NCI-H146 treated with DMSO at 0.1 percent for 48 hours (cell line): ENCODE data around the gene EXOC3L1.

Source experiments
- DNase-seq: peaks from one replicate; lab custom pipeline; 2025; ENCODE audit not compliant: unreplicated experiment; lab: John Stamatoyannopoulos, UW

The EXOC3L1 gene

GRCh38 chr16:67165121-67166078 is 24.5 kb downstream of the EXOC3L1 start:
- DNase-seq = no peak

DNA sequence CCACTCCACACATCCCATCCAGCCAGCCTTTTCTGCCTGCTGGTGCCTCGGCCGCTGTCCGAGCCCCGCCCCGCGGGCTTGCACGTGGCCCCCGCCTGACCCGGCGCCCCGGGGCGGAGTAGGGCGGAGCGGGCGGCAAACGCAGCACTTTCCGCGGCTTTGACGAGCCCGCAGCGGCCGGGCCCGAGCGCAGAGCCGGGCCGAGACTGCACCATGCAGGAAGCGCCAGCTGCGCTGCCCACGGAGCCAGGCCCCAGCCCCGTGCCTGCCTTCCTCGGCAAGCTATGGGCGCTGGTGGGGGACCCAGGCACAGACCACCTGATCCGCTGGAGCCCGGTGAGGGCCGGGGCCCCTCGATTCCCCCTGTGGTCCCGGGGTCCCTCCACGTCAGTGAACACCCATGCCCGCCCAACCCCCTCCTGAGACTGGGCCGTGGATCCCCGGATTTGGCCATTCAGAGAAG is 25.3 kb downstream of the EXOC3L1 start, which contains the start of gene HSF4:
Gene HSF4 (plus strand): TSS at position 147 of the 463 bp plus-strand sequence. CDS start 67 bp downstream, at position 214.
- no peak for DNase-seq

DNA sequence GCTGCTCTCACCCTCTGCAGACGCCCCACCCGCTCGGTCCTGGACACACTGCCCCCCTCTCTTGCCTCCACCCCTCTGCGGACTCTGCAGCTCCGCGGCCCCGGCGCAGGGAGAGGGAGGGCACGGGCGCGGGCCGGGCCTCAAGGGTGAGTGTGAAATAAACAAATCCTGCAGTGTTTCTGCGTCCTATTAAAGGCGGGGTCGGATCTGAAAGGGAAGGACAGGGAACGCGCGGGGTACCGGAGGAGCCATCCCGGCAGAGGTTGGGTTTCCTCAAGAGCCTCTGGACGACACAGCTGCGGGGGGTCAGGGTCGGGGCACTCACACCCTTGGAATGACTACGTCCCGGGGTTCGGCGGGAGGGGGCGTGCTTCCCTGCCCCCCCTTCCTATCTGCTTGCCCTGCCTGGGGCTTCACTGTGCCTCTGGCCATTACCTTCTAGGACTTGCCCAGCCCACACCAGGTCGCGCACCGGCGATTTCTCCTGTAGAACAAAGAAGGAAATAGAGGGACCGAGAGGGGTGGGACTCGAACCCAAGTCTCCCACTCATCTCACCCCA is 25.9 kb downstream of the EXOC3L1 start:
- DNase-seq = no peak

GRCh38 chr16:67163164-67163998 is 26.6 kb downstream of the EXOC3L1 start:
- peak; percentile 42 for DNase-seq

DNA sequence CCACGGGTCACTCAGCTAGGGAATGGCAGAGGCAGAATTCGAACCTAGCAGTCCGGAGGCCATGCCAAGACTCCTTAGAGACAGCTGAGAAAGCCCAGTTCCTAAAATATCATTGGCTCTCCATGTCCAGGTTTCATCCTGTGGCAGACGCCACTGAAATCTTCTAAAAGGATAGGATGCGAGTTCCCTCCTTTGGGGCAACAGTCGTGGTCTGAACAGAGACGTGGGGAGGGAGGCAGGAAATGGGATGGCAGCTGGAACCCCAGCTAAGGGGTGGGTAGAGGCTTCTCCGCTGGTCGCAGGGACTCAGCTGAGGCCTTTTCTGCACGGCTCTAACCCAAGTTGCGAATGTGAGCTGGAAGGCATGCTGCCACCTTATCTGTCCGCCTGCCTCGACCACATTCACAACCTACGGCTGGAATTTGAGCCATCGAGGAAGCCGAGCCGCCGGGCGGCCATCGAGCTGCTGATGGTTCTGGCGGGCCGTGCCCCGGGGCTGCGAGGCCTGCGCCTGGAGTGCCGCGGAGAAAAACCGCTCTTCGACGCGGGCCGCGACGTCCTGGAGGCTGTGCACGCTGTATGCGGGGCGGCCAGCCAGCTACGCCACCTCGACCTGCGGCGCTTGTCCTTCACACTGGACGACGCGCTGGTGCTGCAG is 27.3 kb downstream of the EXOC3L1 start:
- DNase-seq = no peak

DNA sequence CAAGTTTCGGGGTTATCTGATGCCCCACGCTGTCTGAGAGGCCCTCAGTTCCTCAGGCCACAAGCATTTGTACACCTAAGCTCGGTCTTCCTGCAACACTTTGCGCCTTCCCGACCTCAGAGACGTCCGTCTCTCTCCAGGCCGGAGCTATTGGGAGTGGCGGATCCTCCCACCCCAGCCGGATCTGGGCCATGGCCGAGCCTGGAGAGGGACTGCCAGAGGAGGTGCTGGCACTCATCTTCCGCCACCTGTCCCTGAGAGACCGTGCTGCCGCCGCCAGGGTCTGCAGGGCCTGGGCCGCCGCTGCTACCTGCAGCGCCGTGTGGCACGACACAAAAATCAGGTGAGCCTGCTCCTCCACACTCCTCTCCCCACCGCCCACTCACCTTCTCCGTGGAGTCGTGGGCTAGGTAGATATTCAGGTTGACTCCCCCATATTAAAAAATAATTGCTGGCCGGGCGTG is 28.3 kb downstream of the EXOC3L1 start:
- DNase-seq = no peak

DNA sequence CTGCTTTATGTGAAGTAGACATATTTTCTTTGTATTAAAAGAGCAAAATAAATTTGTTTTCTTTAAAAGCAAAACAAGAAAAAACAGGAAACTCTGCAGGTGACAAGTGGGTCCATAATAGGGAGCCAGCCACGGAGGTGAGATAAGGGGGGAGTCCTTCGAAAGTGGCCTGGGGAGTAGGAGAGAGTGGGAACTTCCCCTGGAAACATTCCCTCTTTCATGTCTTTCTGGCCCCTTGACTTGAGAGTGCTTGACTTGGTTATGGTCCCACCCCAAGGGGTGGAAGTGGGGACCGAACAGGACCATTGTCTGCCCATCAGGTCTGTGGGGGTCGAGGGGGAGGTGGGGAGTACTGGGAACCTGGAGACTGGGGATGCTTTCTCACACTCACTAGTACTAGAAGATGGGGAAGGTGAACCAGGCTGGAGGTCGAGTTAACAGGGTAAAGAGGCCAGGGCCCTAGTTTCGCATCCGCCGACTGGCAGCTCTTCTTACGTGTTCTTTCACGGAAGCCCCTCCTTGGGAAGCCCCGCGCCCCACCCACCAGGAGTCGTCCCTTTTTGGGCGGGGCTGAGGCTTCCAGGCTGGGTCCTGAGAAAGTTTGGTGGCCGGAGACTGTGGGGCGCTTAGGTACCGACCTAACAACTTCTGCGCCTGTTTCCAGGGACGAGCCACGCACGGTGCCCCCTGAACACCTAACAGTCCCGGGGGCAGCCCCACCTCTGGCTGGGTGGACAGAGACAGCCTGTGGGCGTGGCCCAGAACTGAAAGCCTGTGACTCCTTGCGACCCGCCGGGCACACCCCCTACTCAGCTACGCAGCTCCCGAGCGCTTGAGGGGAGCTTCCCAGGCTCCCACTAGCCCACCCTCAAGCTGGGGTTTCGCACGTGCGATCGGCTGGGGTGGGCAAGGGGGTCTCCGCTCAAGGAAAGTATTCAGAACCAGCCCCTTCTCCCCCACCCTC is 31.0 kb downstream of the EXOC3L1 start:
- DNase-seq = no peak

GRCh38 chr16:67157892-67158635 is 31.9 kb downstream of the EXOC3L1 start:
- no peak for DNase-seq

DNA sequence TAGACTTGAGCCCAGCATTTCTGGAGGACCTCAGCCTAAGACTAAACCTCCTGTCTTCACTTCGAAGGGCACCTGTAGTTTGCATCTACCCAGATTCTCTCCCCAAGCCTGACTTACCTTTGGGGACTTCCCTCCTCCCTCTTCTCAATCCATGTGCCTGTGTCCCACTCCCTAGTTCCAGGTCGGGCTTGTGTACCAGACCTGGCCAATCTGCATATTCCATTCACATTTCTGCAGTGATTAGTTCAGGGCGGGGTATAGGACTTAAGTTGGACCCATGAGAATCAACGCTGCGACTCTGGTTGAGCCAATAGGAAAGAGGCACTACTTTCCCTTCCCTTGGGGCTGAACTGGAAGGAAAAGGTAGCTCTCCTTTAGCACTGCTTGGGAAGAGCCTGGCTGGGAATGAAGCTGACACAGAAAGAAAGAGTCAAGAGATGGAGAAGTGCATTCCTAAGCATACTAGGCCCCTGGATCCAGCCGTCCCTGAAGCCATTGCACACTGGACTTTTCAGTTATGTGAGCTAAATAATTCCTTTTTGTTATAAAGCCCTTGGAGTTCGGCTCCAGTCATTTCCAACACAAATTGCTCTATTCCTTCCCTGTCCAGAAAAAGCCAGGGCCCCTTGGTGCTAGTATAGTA is 32.7 kb downstream of the EXOC3L1 start:
- DNase-seq = no peak

DNA sequence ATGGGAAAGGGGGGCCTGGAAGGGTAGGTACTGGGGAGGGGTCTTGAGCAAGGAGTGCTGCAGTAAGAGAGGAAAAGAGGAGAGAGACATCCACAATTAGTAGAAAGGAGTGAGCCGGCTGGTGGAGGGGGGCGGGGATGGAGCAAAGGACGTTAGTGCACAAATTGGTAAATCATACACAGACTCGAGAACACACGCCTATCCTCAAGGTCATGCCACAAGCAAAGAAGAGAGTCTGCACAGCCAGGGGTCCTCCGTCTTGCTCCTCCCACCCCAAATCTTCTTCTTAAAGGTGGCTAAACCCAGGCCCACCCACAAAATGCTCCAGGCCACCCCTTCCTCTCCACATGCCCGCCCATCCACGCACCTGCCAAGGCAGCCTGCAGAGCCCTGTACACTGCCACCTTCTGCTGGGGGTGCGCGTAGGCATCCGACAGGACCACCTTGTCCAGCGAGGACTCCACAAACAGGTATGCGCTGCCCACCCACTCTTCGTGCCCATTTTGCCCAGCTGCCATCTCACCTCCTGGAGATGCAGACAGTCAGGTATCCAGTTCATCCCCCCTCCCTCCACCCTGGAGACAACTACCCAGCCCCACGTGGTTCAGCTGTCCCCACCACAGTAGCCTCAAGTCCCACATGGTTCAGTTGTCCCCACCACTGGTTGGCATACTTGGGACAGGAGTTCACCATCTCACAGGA is 33.6 kb downstream of the EXOC3L1 start:
- no peak for DNase-seq

DNA sequence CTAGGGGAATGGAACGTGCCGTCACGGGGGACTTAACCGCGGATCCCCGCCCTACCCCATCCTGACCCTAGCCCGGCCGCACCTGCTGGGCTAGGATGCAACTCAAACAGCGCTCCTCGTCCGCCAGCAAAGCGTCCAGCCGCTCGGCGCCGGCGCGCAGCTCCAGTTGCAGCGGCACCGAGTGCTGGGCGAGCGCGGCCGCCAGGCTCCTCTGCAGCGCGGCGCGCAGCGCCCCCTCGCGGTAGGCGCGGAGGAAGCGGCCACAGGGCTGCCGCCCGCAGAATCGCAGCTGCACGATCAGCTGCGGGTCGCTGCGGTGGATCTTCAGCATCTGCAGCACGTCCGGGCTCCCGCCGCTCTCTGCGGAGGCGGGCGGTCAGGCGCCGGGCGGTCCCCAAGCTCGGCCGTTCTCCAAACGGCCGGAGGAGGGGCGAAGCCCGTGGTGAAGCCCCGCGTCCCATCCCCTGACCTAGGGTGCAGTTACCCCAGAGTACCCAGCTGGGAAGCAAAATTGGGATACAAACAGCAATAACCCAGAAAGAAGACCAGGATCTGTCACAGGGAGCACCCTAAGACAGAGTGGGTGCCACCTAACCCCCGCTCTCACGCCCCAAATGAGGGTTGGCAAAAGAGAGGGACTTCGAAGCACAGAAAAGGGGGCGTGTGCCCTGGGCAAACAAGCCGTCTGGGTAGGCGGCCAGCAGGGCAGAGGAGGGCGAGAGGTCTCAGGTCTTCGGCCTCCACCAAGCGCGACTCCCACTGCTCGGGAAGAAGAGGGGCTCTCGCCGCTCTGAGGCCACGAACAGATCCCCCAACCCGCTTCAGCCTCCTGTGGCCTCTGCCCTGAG is 34.4 kb downstream of the EXOC3L1 start:
- DNase-seq = peak; percentile 26

DNA sequence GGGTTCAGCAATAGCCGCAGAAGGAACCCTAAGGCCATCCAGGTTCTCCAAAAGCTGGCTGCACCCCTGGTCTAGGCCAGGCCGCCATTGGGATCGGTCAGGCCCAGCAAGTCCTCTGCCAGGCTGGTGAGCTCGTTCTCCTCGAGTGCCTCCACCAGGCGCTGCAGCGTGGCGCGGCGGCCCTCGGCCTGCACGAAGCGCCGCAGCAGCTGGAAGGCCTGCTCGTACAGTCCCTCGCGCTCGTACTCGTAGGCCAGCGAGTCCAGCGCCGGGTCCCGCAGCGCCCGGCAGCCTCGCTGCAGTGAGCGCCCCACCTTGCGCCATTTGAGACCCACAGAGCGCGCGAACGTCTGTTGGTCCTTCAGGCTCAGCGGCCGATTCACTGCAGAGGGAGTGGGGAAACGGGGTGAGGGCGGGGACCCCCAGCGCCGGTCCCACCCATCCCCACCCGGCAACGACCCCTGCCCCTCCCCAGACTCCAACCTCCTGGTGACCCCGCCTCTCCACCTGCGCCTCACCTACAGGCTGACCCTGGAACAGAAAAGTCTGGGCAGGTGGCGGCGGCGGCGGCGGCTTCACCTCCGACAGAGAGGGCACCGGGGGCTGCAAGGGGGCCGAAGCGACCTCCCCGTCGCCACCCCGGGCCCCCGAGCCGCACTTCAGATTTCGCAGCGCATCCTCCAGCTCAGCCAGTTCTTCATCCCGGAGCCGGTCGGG is 35.2 kb downstream of the EXOC3L1 start:
- DNase-seq = no peak

DNA sequence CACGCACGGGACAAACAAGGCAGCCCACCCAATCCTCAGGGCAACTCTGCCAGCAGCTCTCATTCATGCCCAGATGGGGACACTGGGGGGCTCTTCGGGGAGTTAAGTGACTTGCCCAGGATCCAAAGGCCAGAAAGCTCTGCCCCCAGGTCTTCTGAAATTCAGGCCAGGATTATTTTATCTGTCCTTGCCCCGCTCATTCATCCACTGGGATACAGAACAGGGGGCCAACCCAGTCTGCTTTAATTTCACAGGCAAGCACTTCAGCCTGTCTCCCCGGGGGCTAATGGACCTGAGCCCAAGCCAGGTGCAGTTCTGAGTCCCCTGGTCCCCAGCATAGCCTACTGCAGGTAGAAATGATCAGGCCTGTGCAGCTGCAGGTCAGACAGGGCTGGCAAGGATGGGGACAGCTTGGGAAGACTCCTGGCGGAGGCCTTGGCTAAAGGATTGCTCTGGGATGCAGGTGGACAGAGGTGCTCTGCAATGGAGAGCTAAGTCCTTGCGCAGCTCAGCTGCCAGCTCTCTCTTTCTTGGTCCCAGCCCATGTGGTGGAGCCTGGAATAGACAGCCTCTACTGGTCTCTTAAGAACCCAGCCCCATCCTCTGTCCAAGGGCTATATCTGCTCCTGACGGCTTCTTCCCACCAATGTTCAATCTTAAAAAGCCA is 38.4 kb downstream of the EXOC3L1 start:
- no peak for DNase-seq

GRCh38 chr16:67150833-67151396 is 39.0 kb downstream of the EXOC3L1 start, which contains the start of gene B3GNT9:
Gene B3GNT9, minus strand, starts transcription at chr16:67150998. Its CDS starts 513 bp downstream, at chr16:67150485.
- DNase-seq = no peak
